SU-DHL-6 (cell line): Measurements from ENCODE around the gene SFT2D3.

Experiments
- H2AFZ ChIP-seq: fragments of 200-600 bp; sonication (generic); 2 replicates; pipeline ENCODE4 v1.6.1; 2014; ENCODE audit warnings: low read depth, mild to moderate bottlenecking, moderate library complexity, mixed read lengths, antibody characterized with exemption, low read length; ENCODE audit not compliant: severe bottlenecking
- H3F3A ChIP-seq: fragments of 200-600 bp; shearing (Covaris generic); 2 replicates; pipeline ENCODE4 v1.6.0; 2016; ENCODE audit warnings: antibody characterized with exemption, mild to moderate bottlenecking; ENCODE audit not compliant: insufficient read depth
- H3K27ac ChIP-seq: fragments of 200-600 bp; sonication (generic); 2 replicates; pipeline ENCODE4 v1.5.1; 2016; ENCODE audit warnings: low read depth, mild to moderate bottlenecking, low read length, moderate library complexity, mixed read lengths
- H3K27me3 ChIP-seq: fragments of 200-600 bp; sonication (generic), shearing (Covaris generic); 2 replicates; pipeline ENCODE4 v1.6.0; 2014; ENCODE audit warnings: mild to moderate bottlenecking, low read length
- H3K36me3 ChIP-seq: fragments of 200-600 bp; sonication (generic); 2 replicates; pipeline ENCODE4 v1.6.1; 2014; ENCODE audit warnings: mild to moderate bottlenecking, low read length, mixed read lengths
- H3K4me2 ChIP-seq: fragments of 300-600, 200-600 bp; shearing (Covaris generic), sonication (generic); 2 replicates; pipeline ENCODE4 v1.6.0; 2014; ENCODE audit warnings: low read length, low read depth, mild to moderate bottlenecking; ENCODE audit not compliant: poor library complexity, severe bottlenecking
- H3K4me3 ChIP-seq: fragments of 200-600 bp; sonication (generic); 2 replicates; pipeline ENCODE4 v1.5.1; 2014; ENCODE audit warnings: antibody characterized with exemption, low read length, mild to moderate bottlenecking, mixed read lengths; ENCODE audit not compliant: insufficient read depth, poor library complexity, severe bottlenecking
- H3K79me2 ChIP-seq: fragments of 200-600 bp; sonication (generic); 2 replicates; pipeline ENCODE4 v1.6.1; 2014; ENCODE audit warnings: mild to moderate bottlenecking, low read length, moderate library complexity; ENCODE audit not compliant: insufficient read depth
- H3K9ac ChIP-seq: fragments of 200-600 bp; sonication (generic); 2 replicates; pipeline ENCODE4 v1.7.0; 2014; ENCODE audit warnings: mild to moderate bottlenecking, low read length
- H3K9me2 ChIP-seq: fragments of 200-600 bp; sonication (generic); replicated peaks from 2 replicates; pipeline ENCODE4 v1.6.1; 2014; ENCODE audit warnings: low read length; ENCODE audit not compliant: insufficient read depth
- H3K9me3 ChIP-seq: fragments of 200-600 bp; sonication (generic); 2 replicates; pipeline ENCODE4 v1.6.1; 2014; ENCODE audit warnings: low read length, mixed read lengths; ENCODE audit not compliant: insufficient read depth
- H4K20me1 ChIP-seq: fragments of 200-600 bp; sonication (generic); 2 replicates; pipeline ENCODE4 v1.6.1; 2014; ENCODE audit warnings: low read depth, mild to moderate bottlenecking, antibody characterized with exemption, low read length, moderate library complexity, mixed read lengths
- EZH2phosphoT487 ChIP-seq: fragments of 200-600 bp; sonication (generic), shearing (Covaris generic); conservative IDR thresholded peaks from 2 replicates; pipeline ENCODE4 v1.6.1; 2018; ENCODE audit warnings: mild to moderate bottlenecking, antibody characterized with exemption, low read length, moderate library complexity, mixed read lengths
- TF ChIP-seq, protein P1 (sequence below): fragments of 200-600 bp; sonication (generic); IDR thresholded peaks from one replicate; pipeline ENCODE4 v1.5.1; 2017; ENCODE audit warnings: antibody characterized with exemption, mild to moderate bottlenecking, low read length, moderate library complexity; ENCODE audit not compliant: insufficient read depth, poor library complexity, severe bottlenecking

Gene SFT2D3

GRCh38 chr2:127683757-127684156, 17.5 kb upstream of the SFT2D3 start:
- Histone ChIP-seq H3K79me2 (no peaks in the 10 kb centered on the region), H3K9ac (no peak overlapping the region), H3K4me3 (no peak overlapping the region), H4K20me1 (no peaks in the 10 kb centered on the region), H3F3A (no peaks in the 10 kb centered on the region), H3K9me3 (no peaks in the 10 kb centered on the region), H3K4me2 (no peak overlapping the region), H3K27me3 (no peaks in the 10 kb centered on the region), H3K27ac (no peak overlapping the region), H2AFZ (no peak overlapping the region), H3K9me2 (no peaks in the 10 kb centered on the region), H3K36me3 (no peaks in the 10 kb centered on the region)
- TF ChIP-seq, protein P1, sequence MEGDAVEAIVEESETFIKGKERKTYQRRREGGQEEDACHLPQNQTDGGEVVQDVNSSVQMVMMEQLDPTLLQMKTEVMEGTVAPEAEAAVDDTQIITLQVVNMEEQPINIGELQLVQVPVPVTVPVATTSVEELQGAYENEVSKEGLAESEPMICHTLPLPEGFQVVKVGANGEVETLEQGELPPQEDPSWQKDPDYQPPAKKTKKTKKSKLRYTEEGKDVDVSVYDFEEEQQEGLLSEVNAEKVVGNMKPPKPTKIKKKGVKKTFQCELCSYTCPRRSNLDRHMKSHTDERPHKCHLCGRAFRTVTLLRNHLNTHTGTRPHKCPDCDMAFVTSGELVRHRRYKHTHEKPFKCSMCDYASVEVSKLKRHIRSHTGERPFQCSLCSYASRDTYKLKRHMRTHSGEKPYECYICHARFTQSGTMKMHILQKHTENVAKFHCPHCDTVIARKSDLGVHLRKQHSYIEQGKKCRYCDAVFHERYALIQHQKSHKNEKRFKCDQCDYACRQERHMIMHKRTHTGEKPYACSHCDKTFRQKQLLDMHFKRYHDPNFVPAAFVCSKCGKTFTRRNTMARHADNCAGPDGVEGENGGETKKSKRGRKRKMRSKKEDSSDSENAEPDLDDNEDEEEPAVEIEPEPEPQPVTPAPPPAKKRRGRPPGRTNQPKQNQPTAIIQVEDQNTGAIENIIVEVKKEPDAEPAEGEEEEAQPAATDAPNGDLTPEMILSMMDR, result no peak
- no peak for TF ChIP-seq EZH2phosphoT487

- peaks cover 9% of the 10 kb centered on the region; the same call in 1 of the 2 replicates for H3K9me3 ChIP-seq
- H3K79me2 ChIP-seq, result no peaks in the 10 kb centered on the region
- H3K9ac ChIP-seq, result no peak overlapping the region
- H3K27me3 ChIP-seq, result no peaks in the 10 kb centered on the region
- no peak for TF ChIP-seq EZH2phosphoT487
- TF ChIP-seq, protein P1, result no peak
- no peak overlapping the region for H2AFZ ChIP-seq
- H3F3A ChIP-seq, result no peaks in the 10 kb centered on the region
- H3K4me2 ChIP-seq, result no peak overlapping the region
- H3K36me3 ChIP-seq, result no peaks in the 10 kb centered on the region
- no peak overlapping the region for H3K4me3 ChIP-seq
- no peaks in the 10 kb centered on the region for H3K9me2 ChIP-seq
- H4K20me1 ChIP-seq, result no peaks in the 10 kb centered on the region
- no peak overlapping the region for H3K27ac ChIP-seq
Observed at GRCh38 chr2:127685410-127686080, 15.8 kb upstream of the SFT2D3 start.

GRCh38 chr2:127688405-127688804, 12.9 kb upstream of the SFT2D3 start:
- Histone ChIP-seq H3K27me3 (no peaks in the 10 kb centered on the region), H3K27ac (no peak overlapping the region), H2AFZ (no peak overlapping the region), H3F3A (no peaks in the 10 kb centered on the region), H3K4me2 (no peak overlapping the region), H3K4me3 (no peak overlapping the region), H3K79me2 (no peaks in the 10 kb centered on the region), H3K9me3 (peaks cover 16% of the 10 kb centered on the region; the same call in 1 of the 2 replicates), H3K36me3 (no peaks in the 10 kb centered on the region), H3K9me2 (no peaks in the 10 kb centered on the region), H3K9ac (no peak overlapping the region), H4K20me1 (no peaks in the 10 kb centered on the region)
- TF ChIP-seq, protein P1, result no peak
